Raji (cell line): ENCODE results near the gene GNAS-AS1.

Experiments
- POLR2A ChIP-seq: IDR thresholded peaks from 2 replicates; pipeline ENCODE4 v1.6.1; 2011; ENCODE audit warnings: low read depth, low read length, control low read depth; ENCODE audit not compliant: insufficient read depth

GNAS-AS1 gene

GRCh38 chr20:58850693-58851174 lies at the start of gene GNAS-AS1:
GNAS-AS1 (minus strand) TSS chr20:58850902.
- TF ChIP-seq POLR2A = peak; percentile 57

GRCh38 chr20:58900397-58900796 lies 49.7 kb upstream of the GNAS-AS1 start:
- no peak for TF ChIP-seq POLR2A

GRCh38 chr20:58899512-58899911 lies 48.8 kb upstream of the GNAS-AS1 start:
- TF ChIP-seq POLR2A = no peak

GRCh38 chr20:58898629-58899408 lies 48.1 kb upstream of the GNAS-AS1 start:
- TF ChIP-seq POLR2A = no peak

GRCh38 chr20:58897488-58897887 lies 46.8 kb upstream of the GNAS-AS1 start:
- TF ChIP-seq POLR2A = no peak

GRCh38 chr20:58896820-58897219 lies 46.1 kb upstream of the GNAS-AS1 start:
- no peak for TF ChIP-seq POLR2A

GRCh38 chr20:58895448-58896180 lies 44.9 kb upstream of the GNAS-AS1 start:
- no peak for TF ChIP-seq POLR2A

GRCh38 chr20:58894652-58895447 lies 44.1 kb upstream of the GNAS-AS1 start:
- no peak for TF ChIP-seq POLR2A

GRCh38 chr20:58893355-58894120 lies 42.8 kb upstream of the GNAS-AS1 start:
- TF ChIP-seq POLR2A = no peak

- no peak for TF ChIP-seq POLR2A
Measured at GRCh38 chr20:58892932-58893224, 42.2 kb upstream of the GNAS-AS1 start.

- TF ChIP-seq POLR2A = peak; percentile 41
Measured at GRCh38 chr20:58892141-58892931, 41.6 kb upstream of the GNAS-AS1 start.

GRCh38 chr20:58891718-58892140 lies 41.0 kb upstream of the GNAS-AS1 start:
- peak; percentile 32 for TF ChIP-seq POLR2A

- peak; percentile 54 for TF ChIP-seq POLR2A
Measured at GRCh38 chr20:58891086-58891717, 40.5 kb upstream of the GNAS-AS1 start.
